SJSA1 (cell line): ENCODE results near the gene OLFM2. TPM values are rescaled to one million over a fixed set of nuclear protein-coding genes. Genes with fewer than 3 reads are reported as not detected.
A peak's percentile ranks its signal among the peaks of the same experiment; 100 is the strongest.
"Not testable (repeated sequence)": the region's sequence is repeated elsewhere in the genome, so short reads cannot be mapped to it uniquely, and the experiment has no call there.

Experiments
- DNase-seq, 2 experiments: peaks; one replicate each; pipeline ENCODE4 v3.0.0-alpha.2; 2015 to 2020; ENCODE audit warnings: low spot score in 2 of 2, low read depth in 1 of 2
- H3K27ac ChIP-seq: fragments of 250-450 bp; sonication (Bioruptor Pico); 2 replicates; pipeline ENCODE4 v1.5.1; 2020; ENCODE audit warnings: mild to moderate bottlenecking, moderate library complexity
- H3K27me3 ChIP-seq: fragments of 250-450 bp; sonication (Bioruptor Pico); replicated peaks from 2 replicates; pipeline ENCODE4 v1.5.1; 2020; ENCODE audit warnings: mild to moderate bottlenecking, moderate library complexity
- H3K36me3 ChIP-seq: fragments of 250-450 bp; sonication (Bioruptor Pico); 2 replicates; pipeline ENCODE4 v1.5.1; 2020; ENCODE audit warnings: mild to moderate bottlenecking
- H3K4me1 ChIP-seq: fragments of 250-450 bp; sonication (Bioruptor Pico); replicated peaks from 2 replicates; pipeline ENCODE4 v1.6.1; 2021; ENCODE audit warnings: mild to moderate bottlenecking
- H3K4me3 ChIP-seq: fragments of 250-450 bp; sonication (Bioruptor Pico); 2 replicates; pipeline ENCODE4 v1.5.1; 2020; ENCODE audit warnings: mild to moderate bottlenecking
- H3K9me3 ChIP-seq: fragments of 250-450 bp; sonication (Bioruptor Pico); replicated peaks from 2 replicates; pipeline ENCODE4 v1.5.1; 2020; ENCODE audit warnings: mild to moderate bottlenecking
- total RNA-seq: library from RNA; depleted of rRNA; stranded (reverse); fragments of >200 nt; shearing (Covaris generic); gene quantifications from 2 replicates; pipeline ENCODE4 v1.2.3, GENCODE V29; 2014

OLFM2 gene
- total RNA-seq, 1 experiment from 2014 or later, result 0.11 TPM

DNA sequence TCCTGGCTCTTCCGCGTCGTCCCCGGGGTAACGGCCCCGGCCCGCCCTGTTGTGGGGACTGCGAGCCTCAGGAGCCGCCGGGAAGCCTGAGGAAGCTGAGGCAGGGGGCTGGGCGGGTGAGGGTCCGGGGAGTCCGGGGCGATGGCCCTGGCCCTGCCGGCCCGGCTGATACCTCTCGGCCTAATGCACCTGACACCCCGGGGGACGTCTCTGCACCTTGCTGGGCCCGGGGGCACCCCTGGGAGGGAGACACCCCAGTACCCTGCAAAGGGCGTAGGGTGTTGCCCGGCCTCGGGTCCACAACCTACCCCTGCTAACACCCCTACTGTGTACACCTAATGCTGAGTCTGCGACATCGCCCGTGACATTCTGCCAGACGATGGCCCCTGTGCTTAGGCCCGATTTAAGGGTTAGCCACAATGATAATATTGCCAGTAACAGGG is 100.8 kb downstream of the OLFM2 start:
- Histone ChIP-seq H3K4me1 (peaks cover 9% of the 10 kb centered on the region), H3K27ac (peak overlapping the region; percentile 31; the same call in 1 of the 2 replicates), H3K9me3 (no peaks in the 10 kb centered on the region), H3K4me3 (peak overlapping the region; percentile 77), H3K27me3 (no peaks in the 10 kb centered on the region), H3K36me3 (peaks cover 67% of the 10 kb centered on the region)
- DNase-seq, result no peak

DNA sequence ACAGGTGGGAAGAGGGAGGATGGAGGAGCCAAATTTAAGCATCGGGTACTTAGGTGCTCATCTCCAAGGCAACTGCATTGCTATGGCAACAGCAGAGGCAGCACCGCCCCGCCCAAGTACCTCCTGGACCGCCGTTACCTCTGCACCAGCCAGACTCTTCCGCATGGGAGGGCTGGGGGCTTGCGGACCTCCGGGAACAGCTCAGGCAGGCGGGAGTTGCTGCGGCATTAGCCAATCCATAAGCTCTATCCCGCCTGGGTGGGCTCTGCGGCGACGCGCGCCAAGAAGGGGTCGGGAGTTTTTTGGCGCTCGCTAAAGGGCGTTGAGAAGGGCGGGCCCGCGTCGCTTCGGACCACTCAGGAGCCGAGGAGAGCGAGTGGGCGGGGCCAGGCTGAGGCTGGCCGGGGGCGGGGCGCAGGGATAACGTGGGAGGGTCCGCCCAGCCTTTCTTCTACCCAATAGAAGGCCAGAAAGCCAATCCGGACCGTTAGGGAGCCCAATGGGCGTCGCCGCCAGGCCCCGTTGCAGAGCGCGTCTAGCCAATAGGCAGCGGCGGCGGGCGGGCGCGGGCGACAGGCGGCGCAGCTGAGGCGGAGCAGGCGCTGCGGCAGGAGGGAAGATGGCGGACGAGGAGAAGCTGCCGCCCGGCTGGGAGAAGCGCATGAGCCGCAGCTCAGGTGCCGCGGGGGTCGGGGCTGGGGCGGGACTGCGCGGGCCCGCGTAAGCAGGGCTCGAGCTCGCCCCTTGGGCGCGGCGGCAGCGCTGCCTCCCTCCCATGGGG is 101.4 kb downstream of the OLFM2 start, which contains the start of gene PIN1:
Gene PIN1, plus strand, starts transcription at position 593 of the 781 bp plus-strand sequence. Its CDS starts 27 bp downstream, at position 620.
- Histone ChIP-seq H3K4me1 (peaks cover 9% of the 10 kb centered on the region), H3K27me3 (no peaks in the 10 kb centered on the region), H3K36me3 (peaks cover 66% of the 10 kb centered on the region), H3K4me3 (peak within 1 kb of the TSS; percentile 77), H3K9me3 (no peaks in the 10 kb centered on the region), H3K27ac (peak within 1 kb of the TSS; percentile 40)
- DNase-seq, result peak; percentile 98 to 99

DNA sequence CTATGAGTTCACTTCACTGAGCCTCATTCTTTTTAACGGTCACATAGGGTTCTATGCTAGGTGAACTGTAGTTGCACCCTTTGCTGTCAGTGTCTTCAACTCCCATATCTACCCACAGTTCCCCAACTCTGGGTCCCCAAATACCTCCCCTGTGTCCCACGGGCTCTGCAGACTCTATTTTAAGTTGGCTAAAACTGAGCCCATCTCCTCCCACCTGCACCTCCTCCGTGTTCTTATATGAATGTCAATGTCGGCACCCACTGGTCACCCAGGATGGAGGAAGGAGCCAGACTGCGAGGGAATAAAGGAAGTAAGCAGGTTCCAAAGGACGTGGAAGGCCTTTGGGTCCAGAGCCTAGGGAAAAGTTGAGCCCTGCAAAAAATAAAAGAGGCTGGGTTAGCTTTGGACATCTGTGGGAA is 102.0 kb downstream of the OLFM2 start:
- Histone ChIP-seq H3K27ac (peak overlapping the region; percentile 40; the same call in 1 of the 2 replicates), H3K36me3 (peaks cover 66% of the 10 kb centered on the region), H3K27me3 (no peaks in the 10 kb centered on the region), H3K4me1 (peaks cover 9% of the 10 kb centered on the region), H3K4me3 (peak overlapping the region; percentile 77), H3K9me3 (no peaks in the 10 kb centered on the region)
- DNase-seq, result no peak

DNA sequence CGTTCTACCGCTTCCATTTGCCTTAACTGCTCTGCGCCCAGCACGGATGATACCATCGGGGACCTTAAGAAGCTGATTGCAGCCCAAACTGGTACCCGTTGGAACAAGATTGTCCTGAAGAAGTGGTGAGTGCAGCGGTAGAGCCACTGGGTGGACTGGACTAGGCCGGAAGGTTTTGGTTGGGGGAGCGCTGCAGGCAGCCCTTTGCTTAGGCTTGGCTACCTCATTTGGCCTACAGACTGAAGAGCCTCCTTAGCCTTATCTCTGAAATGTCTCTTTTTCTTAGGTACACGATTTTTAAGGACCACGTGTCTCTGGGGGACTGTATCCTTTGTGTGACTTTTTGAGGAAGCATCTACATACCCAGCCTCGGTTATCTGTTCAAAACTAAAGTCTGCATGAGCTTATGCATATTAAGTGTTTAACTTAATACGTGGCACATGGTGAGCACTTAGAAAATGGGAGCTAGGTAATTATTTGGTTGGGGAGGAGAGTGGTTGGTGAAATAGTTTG is 107.7 kb downstream of the OLFM2 start:
- no peak overlapping the region for H3K27ac ChIP-seq
- H3K4me1 ChIP-seq, result peaks cover 5% of the 10 kb centered on the region; the same call in 1 of the 2 replicates
- H3K27me3 ChIP-seq, result no peaks in the 10 kb centered on the region
- peak overlapping the region; percentile 71 for H3K4me3 ChIP-seq
- no peak for DNase-seq
- H3K36me3 ChIP-seq, result peaks cover 50% of the 10 kb centered on the region
- no peaks in the 10 kb centered on the region for H3K9me3 ChIP-seq

DNA sequence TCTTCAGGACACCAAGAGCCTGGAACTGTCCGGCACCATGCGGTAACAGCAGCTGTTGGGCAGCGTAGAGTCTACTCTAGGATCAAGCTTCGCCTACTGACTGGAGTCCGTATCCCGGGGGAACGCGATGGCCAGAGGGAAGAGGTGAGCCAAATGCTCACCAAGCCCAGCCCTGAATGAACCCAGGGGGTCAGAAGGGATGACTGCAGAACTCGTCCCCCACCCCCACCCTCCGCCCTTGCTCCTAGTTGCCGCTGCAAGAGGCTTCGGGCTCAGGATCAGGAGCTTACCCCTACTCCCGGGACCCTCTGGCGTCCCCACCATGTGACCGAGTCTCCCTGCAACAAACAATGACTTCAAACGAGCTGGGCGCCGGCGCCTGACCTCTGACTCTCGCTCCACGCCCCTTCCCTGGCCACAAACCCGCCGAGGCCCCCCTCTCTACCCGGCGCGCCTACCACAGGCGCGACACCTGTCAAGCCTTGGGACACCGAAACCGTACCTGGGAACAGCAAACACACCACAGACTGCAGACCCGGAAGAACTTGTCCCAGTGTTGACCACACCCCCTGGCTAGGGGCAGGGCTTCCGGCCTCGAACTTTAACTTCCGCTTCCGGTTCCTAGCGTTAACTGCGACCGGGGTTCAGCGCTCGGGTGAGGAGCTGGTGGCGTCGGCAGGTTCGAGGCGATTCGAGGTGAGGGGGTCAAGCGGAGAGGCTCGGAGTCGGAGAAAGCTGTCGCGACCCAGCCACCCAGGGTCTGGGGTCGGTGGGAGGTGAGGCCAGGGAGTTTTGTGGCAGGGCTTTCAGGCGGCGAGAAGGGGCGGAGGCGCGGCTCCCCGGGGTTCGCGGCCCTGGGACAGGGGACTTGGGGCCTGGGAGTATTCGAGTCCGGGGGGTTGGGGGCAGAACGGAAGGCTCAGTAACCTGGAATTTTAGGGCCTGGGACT is 108.8 kb downstream of the OLFM2 start, which contains the start of gene UBL5:
Gene UBL5, plus strand, starts transcription at position 630 of the 950 bp plus-strand sequence. CDS start 420 bp downstream, outside the sequence.
- H3K36me3 ChIP-seq, result peaks cover 46% of the 10 kb centered on the region
- H3K27ac ChIP-seq, result peak within 1 kb of the TSS; percentile 15; the same call in 1 of the 2 replicates
- peak; percentile 74 to 81 for DNase-seq
- no peaks in the 10 kb centered on the region for H3K27me3 ChIP-seq
- H3K4me3 ChIP-seq, result peak within 1 kb of the TSS; percentile 71
- H3K4me1 ChIP-seq, result peaks cover 5% of the 10 kb centered on the region; the same call in 1 of the 2 replicates
- H3K9me3 ChIP-seq, result no peaks in the 10 kb centered on the region

DNA sequence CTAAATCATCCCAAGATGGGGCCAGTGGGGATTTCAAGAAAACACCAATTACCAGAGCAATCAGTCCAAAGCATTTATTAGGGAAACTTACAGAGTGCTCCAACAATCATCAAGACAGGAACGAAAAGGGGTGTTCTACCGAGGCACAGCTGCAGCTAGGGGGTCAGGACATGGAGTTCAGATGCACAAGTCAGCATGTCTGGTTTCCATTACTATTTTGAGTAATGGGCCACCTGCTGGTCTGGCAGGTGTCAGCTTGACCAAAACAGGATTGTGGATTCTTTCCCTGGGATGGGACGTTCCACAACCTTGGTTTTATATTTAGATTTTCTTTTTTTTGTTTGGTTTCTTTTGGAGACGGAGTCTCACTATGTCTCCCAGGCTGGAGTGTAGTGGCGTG is 112.5 kb downstream of the OLFM2 start:
- Histone ChIP-seq H3K27me3 (no peaks in the 10 kb centered on the region), H3K36me3 (peaks cover 20% of the 10 kb centered on the region), H3K4me1 (peaks cover 10% of the 10 kb centered on the region), H3K9me3 (0 out of 2 replicates have a peak, but pooled peaks cover under 1% of the 10 kb centered on the region), H3K4me3 (no peak overlapping the region), H3K27ac (no peak overlapping the region)
- DNase-seq, result no peak

DNA sequence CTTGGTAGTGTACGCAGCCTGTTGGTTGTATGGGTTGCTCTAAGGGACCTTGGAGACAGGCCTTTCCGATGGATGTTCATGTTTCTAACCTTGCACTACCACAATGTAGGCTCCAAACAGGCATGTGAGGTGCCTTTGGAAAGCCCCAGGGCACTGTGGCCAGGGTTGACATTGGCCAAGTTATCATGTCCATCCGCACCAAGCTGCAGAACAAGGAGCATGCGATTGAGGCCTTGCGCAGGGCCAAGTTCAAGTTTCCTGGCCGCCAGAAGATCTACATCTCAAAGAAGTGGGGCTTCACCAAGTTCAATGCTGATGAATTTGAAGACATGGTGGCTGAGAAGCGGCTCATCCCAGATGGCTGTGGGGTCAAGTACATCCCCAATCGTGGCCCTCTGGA is 116.3 kb downstream of the OLFM2 start:
- H3K4me3 ChIP-seq, result peak overlapping the region; percentile 23
- DNase-seq, H3K27me3 ChIP-seq, H3K9me3 ChIP-seq: not testable (repeated sequence)
- H3K4me1 ChIP-seq, result peaks cover 14% of the 10 kb centered on the region
- peaks cover 35% of the 10 kb centered on the region for H3K36me3 ChIP-seq
- H3K27ac ChIP-seq, result peak overlapping the region; percentile 39; the same call in 1 of the 2 replicates

DNA sequence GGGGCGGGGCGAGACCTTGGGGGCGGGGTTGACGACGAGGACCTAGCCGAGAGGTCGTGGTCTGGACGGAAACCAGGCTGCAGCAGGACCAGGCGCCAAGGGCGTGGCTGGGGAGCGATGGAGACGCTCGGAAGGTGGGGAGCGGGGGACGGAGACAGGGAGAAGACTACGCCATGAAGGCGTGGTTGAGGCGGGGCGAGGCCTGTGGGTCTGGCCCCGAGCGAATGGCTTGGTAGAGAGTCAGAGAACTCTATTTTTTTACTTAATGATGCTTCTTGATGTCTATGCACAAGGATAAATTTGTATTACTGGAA is 116.8 kb downstream of the OLFM2 start:
- H3K27me3 ChIP-seq, result no peaks in the 10 kb centered on the region
- no peak for DNase-seq
- H3K4me3 ChIP-seq, result peak overlapping the region; percentile 23
- peaks cover 14% of the 10 kb centered on the region for H3K4me1 ChIP-seq
- peaks cover 38% of the 10 kb centered on the region for H3K36me3 ChIP-seq
- peaks cover 8% of the 10 kb centered on the region; the same call in 1 of the 2 replicates for H3K9me3 ChIP-seq
- H3K27ac ChIP-seq, result peak overlapping the region; percentile 39; the same call in 1 of the 2 replicates

DNA sequence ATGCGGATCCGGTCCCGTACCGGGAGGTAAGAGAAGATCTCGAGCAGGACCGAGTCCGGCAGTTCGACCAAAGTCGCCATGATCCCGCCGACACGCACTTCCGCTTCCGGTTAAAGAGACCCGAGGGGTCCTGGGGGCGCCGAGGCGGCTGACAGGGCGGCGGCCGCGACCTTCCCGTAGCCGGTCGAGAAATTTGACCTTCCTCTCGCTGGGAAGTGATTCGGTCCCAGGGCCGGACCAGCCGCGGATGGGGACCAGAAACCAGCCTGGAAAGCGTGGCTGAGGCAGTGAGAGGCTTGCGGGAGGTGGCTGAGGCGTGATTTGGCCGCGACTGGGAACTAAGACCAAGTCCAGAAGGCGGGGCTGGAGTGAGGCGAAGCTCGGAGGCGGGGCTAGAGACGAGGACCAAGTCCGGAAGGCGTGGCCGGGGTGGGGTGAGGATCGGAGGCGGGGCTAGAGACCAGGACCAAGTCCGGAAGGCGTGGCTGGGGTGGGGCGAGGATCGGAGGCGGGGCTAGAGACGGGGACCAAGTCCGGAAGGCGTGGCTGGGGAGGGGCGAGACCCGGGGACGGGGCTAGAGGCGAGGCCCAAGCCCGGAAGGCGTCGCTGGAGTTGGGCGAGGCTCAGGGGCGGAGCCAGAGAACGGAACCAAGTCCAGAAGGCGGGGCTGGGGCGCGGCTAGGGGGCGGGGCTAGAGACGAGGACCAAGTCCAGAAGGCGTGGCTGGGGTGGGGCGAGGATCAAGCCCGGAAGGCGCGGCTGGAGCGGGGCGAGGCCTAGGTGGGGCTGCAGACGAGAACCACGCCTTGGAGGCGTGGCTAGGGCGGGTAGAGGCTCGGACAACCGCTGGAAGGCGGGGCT is 117.3 kb downstream of the OLFM2 start, which contains the start of gene FBXL12:
Gene FBXL12, minus strand, starts transcription at position 346 of the 862 bp plus-strand sequence. Its CDS starts 266 bp downstream, at position 80.
- Histone ChIP-seq H3K4me1 (peaks cover 14% of the 10 kb centered on the region), H3K4me3 (peak within 1 kb of the TSS; percentile 92), H3K27me3 (no peaks in the 10 kb centered on the region), H3K36me3 (peaks cover 42% of the 10 kb centered on the region), H3K9me3 (peaks cover 8% of the 10 kb centered on the region; the same call in 1 of the 2 replicates), H3K27ac (peak within 1 kb of the TSS; percentile 92)
- peak; percentile 97 to 100 for DNase-seq

DNA sequence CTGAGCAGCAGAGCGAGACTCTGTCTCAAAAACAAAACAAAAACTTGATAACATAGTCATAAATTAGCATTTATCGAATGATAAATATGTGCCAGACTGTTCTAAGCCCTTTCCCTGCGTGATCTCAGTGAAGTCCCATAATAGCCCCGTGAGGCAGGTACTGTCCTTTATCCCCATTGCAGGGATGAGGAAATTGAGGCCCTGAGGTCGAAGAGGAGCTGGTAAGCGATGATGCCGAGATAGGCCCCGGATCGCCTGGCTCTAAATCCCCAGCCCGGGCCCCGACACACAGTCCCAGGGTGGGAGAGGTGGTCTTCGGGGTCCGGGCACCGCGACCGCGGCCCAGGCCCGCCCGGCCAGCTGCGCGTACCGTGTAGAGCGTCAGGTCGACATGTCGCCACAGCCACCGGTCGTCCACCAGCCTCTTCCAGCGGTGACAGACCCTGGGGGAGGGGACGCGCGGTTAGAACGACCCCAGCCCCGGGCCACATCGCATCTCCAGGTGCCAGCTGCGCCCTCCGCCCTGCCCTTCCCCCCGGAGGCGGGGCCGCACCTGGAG is 118.1 kb downstream of the OLFM2 start:
- Histone ChIP-seq H3K36me3 (peaks cover 47% of the 10 kb centered on the region), H3K4me1 (peaks cover 14% of the 10 kb centered on the region), H3K4me3 (peak overlapping the region; percentile 92), H3K27me3 (no peaks in the 10 kb centered on the region), H3K9me3 (peaks cover 8% of the 10 kb centered on the region; the same call in 1 of the 2 replicates), H3K27ac (peak overlapping the region; percentile 92)
- peak in 1 of 2 experiments; percentile 7 for DNase-seq

DNA sequence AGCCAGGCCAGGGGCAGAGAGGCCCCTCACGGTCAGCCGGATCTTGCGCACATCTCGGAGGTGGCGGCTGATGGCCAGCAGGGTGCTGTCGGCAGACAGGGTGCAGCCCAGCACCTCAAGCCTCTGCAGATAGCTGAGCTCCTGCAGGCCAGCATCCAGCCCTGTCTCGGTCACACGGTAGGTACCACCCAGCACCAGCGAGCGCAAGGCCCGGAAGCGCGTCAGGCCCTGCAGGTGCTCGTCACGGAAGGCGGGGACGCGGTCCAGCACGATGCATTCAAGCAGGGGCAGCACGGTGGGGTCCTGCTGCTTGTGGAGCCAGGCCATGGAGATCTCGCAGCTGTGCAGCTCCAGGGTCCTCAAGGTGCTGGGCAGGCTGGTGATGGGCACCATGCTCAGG is 125.2 kb downstream of the OLFM2 start:
- Histone ChIP-seq H3K4me1 (no peaks in the 10 kb centered on the region), H3K9me3 (peaks cover 4% of the 10 kb centered on the region; the same call in 1 of the 2 replicates), H3K27ac (no peak overlapping the region), H3K27me3 (no peaks in the 10 kb centered on the region), H3K36me3 (peaks cover 74% of the 10 kb centered on the region), H3K4me3 (no peak overlapping the region)
- no peak for DNase-seq
